Fibroblast of peridontal ligament (primary cell): ENCODE measurements around the gene CCDC77.
"Not testable (repeated sequence)": the region's sequence is repeated elsewhere in the genome, so short reads cannot be mapped to it uniquely, and the experiment has no call there.

ENCODE experiments used
- DNase-seq: peaks from one replicate; pipeline ENCODE4 v3.0.0-alpha.2; 2010; ENCODE audit errors: extremely low read depth

CCDC77 gene

GRCh38 chr12:401235-402028 lies at the start of gene CCDC77:
Gene CCDC77 (plus strand): TSS chr12:401644. CDS start chr12:409384, 7,740 bp downstream.
- DNase-seq, result peak; percentile 90

GRCh38 chr12:356276-356988 lies 45.0 kb upstream of the CCDC77 start:
- peak; percentile 14 for DNase-seq

DNA sequence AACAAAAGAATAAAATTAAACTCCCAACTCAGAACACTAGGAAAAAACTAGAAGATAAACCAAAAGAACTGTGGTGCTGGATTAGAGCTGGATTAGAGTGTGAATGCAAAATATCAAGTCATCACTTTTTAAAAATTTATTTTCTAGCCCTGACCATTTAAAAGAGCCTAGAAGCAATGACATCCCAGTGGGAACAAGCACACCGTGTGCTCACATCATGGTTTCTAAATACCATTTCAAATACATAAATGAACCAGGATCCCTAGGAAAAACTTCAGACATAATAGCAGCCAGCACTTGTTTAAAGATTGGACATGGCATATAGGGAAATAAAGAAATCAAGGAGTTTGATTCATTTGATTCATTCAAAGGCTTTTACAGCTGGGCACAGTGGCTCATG lies 42.4 kb upstream of the CCDC77 start:
- DNase-seq, result no peak

- DNase-seq, result no peak
Observed at GRCh38 chr12:366820-367219, 34.6 kb upstream of the CCDC77 start.

DNA sequence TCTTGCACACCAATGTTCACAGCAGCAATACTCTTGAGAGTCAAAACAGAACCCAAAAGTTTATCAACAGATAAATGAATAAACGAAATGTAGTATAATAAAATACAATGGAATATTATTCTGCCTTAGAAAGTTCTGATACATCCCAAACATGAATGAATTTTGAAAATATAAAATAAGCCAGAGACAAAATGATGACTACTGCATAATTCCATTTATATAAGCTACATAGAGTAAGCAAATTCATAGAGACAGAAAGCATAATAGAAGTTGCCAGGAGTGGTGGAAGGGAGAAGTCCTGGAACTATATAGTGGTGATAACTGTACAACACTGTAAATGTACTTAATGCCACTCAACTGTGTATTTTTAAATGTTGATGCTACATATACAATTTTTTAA lies 33.5 kb upstream of the CCDC77 start:
- DNase-seq, result no peak

- DNase-seq, result not testable (repeated sequence)
Observed at GRCh38 chr12:370739-371485, 30.5 kb upstream of the CCDC77 start.

DNA sequence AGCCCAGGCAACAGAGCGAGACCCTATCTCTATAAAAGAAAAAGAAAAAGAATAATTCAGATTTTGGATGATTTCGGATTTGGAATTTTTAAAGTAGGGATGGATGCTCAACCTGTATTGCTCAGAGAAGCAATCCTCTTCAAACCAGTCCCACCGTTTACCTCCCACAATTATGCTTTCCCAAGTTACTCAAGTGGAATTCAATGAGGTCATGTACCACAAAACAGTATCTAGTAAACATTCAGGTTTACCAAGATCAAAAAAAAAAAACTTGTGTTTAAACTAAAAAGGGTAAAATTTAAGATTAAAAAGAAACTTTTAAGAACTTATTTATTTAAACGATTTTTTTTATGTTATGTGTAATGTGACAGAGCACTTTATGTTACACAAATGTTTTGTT lies 14.8 kb upstream of the CCDC77 start:
- DNase-seq, result peak; percentile 40

DNA sequence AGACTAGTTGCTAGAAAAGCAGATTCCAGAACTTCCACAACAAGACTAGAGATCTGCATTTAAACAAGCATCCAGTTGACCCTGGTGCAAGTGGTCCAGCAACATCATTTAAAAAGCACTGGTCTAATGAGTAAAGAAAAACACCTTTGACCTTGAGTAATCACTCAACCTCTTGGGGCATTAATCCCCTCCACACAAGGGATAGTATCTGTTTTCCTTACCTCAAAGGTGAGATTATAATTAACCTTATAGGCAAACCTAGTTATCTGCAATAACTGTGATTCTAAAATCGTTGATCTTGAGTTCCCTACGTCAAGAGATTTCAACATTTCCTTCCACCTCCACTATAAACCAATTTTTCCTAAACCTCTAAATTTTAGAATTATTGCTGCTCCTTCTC lies 13.4 kb upstream of the CCDC77 start:
- DNase-seq, result no peak

DNA sequence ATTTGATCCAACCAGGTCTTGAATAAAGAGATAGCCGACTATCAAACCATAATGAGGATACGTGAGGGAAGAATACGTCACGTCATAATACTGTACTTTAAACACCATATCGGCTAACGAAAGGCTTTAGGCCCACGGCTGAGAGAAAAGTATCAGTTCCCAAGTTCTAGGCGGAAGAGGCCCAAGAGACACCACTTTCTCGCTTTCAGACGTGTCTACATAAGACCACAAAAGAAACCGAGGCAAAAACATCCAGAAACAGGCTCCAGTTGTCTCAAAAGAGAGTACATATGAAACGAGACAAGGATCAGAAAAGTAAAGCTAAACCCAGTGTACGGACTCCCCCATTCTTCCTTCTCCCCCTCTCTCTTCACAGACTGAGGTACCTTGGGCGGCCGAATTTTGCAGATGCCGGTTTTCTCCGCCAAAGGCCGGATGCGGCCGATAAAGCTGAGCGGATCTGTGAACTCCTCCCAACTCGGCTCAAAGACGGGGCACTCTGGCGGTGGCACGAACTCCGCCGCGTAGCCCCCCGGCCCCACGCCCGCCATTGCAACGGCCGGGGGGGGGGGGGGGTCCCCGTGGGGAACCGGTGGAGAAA lies 12.8 kb upstream of the CCDC77 start:
- peak; percentile 34 for DNase-seq

DNA sequence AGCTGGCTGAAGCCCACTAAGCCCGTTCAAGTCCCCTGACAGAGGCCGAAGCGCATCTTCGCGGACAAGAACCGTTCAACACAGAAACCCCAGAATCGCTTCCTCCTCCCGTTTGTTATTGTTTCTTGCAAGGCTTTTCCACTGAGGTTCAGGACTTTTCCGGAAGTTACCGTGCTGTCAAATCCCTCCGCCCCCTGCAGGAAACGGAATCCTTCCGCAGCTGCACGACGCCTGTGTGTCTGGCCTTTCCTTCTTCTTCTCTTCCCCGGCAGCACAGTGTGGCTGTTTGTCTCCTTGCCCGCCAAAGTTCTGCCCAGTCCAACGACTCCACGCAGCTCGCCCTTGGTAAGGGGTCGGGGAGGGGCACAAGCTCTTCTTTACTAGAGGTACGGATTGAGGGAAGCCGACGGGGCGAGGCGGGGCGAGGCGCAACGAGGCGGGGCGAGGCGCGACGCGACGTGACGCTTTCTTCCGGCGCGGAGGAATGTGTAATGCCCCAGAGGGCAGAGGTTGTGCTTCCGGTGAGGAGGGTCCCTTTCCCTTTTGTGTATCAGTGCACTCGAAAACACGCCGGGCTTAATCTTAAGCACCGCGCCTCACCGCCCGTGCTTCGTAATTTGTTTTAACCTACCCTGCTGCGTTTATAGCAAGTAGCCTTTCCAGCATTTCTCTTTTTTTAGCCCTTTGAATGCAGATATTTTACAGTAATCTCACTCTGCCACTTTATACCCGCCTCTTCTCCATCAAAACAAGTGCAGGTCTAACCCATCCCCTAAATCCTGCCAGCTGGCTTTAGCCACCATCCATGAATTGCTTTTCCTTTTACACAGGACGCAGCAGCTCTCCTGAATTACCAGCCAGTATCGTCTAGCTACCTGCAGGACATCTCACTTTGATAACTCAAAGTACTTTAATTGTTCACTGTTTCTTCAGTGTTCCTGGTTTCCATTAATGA lies 12.0 kb upstream of the CCDC77 start, which contains the start of gene KDM5A:
TSS of gene KDM5A (minus strand) at position 179 of the 955 bp plus-strand sequence. CDS start 229 bp downstream, outside the sequence.
- peak; percentile 94 for DNase-seq

GRCh38 chr12:400828-401227 lies 616 bp upstream of the CCDC77 start:
- no peak for DNase-seq

- peak; percentile 42 for DNase-seq
Observed at GRCh38 chr12:402029-402389, 565 bp downstream of the CCDC77 start.

DNA sequence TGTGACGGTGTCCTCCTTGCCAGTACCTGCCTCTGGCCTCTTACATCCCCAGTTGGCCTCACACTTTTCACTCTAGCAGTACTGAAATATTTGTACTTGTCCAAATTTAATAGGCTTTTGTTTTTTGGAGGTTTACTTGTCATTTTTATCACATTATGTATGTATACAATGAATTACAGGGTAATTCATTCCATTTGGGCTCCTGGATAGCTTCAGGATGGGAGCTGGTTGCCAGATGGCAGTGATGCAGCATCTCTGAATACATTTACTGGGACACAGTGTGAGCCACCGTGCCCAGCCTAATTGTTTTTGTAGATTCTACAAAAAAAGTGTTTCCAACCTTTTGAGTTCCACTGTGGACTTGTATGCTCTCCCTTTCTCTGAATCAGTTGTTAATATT lies 13.4 kb downstream of the CCDC77 start:
- DNase-seq, result no peak

GRCh38 chr12:418432-418831 lies 17.0 kb downstream of the CCDC77 start:
- no peak for DNase-seq

DNA sequence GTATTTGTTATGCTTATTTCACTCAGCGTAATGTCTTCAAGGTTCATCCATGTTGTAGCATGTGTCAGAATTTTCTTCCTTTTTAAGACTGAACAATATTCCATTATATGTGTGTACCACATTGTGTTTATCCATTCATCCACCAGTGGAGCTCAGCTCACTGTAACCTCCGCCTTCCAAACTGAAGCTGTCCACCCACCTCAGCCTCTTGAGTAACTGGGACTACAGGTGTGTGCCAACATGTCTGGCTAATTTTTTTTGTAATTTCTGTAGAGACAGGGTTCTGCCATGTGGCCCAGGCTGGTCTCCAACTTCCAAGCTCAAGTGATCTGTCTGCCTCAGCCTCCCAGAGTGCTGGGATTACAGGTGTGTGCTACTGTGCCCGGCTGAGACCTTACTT lies 21.1 kb downstream of the CCDC77 start:
- DNase-seq, result no peak

GRCh38 chr12:435737-436136 lies 34.3 kb downstream of the CCDC77 start:
- not testable (repeated sequence) for DNase-seq

GRCh38 chr12:442235-442884 lies 40.9 kb downstream of the CCDC77 start:
- DNase-seq, result peak; percentile 66

GRCh38 chr12:447141-447540 lies 45.7 kb downstream of the CCDC77 start:
- DNase-seq, result no peak

- no peak for DNase-seq
Observed at GRCh38 chr12:449203-449602, 47.8 kb downstream of the CCDC77 start.

- DNase-seq, result no peak
Observed at GRCh38 chr12:450438-450837, 49.0 kb downstream of the CCDC77 start.
